HEK293T (cell line): ENCODE results near the gene DCTD.

Experiments
- CTCF ChIA-PET: fragments of 350-600 bp; formaldehyde crosslinking; extraction: SDS; loops from one replicate; lab custom pipeline; 2021; ENCODE audit warnings: antibody characterized with exemption, inconsistent platforms; lab: Yijun Ruan, JAX
- POLR2A ChIA-PET: fragments of 350-600 bp; formaldehyde crosslinking; extraction: SDS; loops from one replicate; lab custom pipeline; 2020; ENCODE audit warnings: antibody characterized with exemption, inconsistent platforms; lab: Yijun Ruan, JAX
- DNase-seq: peaks from one replicate; pipeline ENCODE4 v3.0.0; 2012; ENCODE audit warnings: mixed read lengths; ENCODE audit errors: extremely low spot score
- ARNT ChIP-seq: fragments of 450-650 bp; IDR thresholded peaks from 2 replicates; pipeline ENCODE4 v1.6.1; 2017; ENCODE audit warnings: mild to moderate bottlenecking
- BHLHE40 ChIP-seq: fragments of 450-650 bp; IDR thresholded peaks from 2 replicates; pipeline ENCODE4 v1.6.1; 2016; ENCODE audit warnings: mild to moderate bottlenecking, moderate library complexity, borderline replicate concordance
- CTBP1 ChIP-seq: fragments of 450-650 bp; IDR thresholded peaks from 2 replicates; pipeline ENCODE4 v1.6.1; 2016; ENCODE audit warnings: borderline replicate concordance
- ELF4 ChIP-seq: fragments of 450-650 bp; IDR thresholded peaks from 2 replicates; pipeline ENCODE4 v1.6.1; 2017; ENCODE audit warnings: antibody characterized with exemption
- FOXA1 ChIP-seq: fragments of 450-650 bp; IDR thresholded peaks from 2 replicates; pipeline ENCODE4 v1.6.1; 2016; ENCODE audit warnings: mild to moderate bottlenecking
- FOXK2 ChIP-seq: fragments of 450-650 bp; IDR thresholded peaks from 2 replicates; pipeline ENCODE4 v1.6.1; 2016; ENCODE audit warnings: mild to moderate bottlenecking
- FOXM1 ChIP-seq: fragments of 450-650 bp; IDR thresholded peaks from 2 replicates; pipeline ENCODE4 v1.6.1; 2017; ENCODE audit warnings: mild to moderate bottlenecking, borderline replicate concordance
- HDGF ChIP-seq: fragments of 450-650 bp; IDR thresholded peaks from 2 replicates; pipeline ENCODE4 v1.6.1; 2017; ENCODE audit warnings: antibody characterized with exemption, borderline replicate concordance
- L3MBTL2 ChIP-seq: fragments of 450-650 bp; conservative IDR thresholded peaks from 2 replicates; pipeline ENCODE4 v1.6.1; 2016; ENCODE audit warnings: mild to moderate bottlenecking
- LEF1 ChIP-seq: fragments of 450-650 bp; IDR thresholded peaks from 2 replicates; pipeline ENCODE4 v1.6.1; 2017; ENCODE audit warnings: mild to moderate bottlenecking, borderline replicate concordance
- NFRKB ChIP-seq: fragments of 450-650 bp; IDR thresholded peaks from 2 replicates; pipeline ENCODE4 v1.6.1; 2016; ENCODE audit warnings: mild to moderate bottlenecking, moderate library complexity
- PKNOX1 ChIP-seq: fragments of 450-650 bp; IDR thresholded peaks from 2 replicates; pipeline ENCODE4 v1.6.1; 2016
- SP1 ChIP-seq: fragments of 450-650 bp; IDR thresholded peaks from 2 replicates; pipeline ENCODE4 v1.6.1; 2017
- SUZ12 ChIP-seq: fragments of 450-650 bp; IDR thresholded peaks from 2 replicates; pipeline ENCODE4 v1.6.1; 2016; ENCODE audit warnings: mild to moderate bottlenecking
- TARDBP ChIP-seq: fragments of 450-650 bp; IDR thresholded peaks from 2 replicates; pipeline ENCODE4 v1.6.1; 2016
- ZNF384 ChIP-seq: fragments of 450-650 bp; IDR thresholded peaks from 2 replicates; pipeline ENCODE4 v1.6.1; 2016

The DCTD gene

DNA sequence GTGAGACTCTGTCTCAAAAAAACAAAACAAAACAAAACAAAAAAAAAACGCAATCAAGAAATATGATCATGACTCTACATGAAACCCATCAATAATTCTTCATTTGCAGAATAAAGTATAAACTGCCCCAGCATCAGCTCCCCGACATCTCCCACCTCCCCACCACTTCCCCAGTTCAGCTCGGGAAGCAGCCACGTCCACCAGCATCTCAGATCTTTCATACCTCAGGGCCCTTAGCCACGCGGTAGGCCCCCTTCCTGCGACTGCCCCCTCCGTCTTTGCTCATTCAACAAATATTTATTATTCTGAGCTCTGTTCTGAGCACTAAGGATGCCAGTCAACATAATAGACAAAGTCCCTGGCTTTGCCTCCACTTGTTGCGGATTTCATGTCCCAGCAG is 45.6 kb downstream of the DCTD start:
- DNase-seq, result no peak
- ChIA-PET CTCF (no interaction called here), POLR2A (no interaction called here)
- TF ChIP-seq FOXA1, result no peak
- no peak for TF ChIP-seq ARNT
- TF ChIP-seq HDGF, result no peak
- TF ChIP-seq BHLHE40, result no peak
- no peak for TF ChIP-seq ELF4
- TF ChIP-seq FOXM1, result no peak
- TF ChIP-seq PKNOX1, result no peak
- no peak for TF ChIP-seq ZNF384
- no peak for TF ChIP-seq CTBP1
- no peak for TF ChIP-seq SP1
- TF ChIP-seq SUZ12, result no peak

GRCh38 chr4:182869697-182870096 is 47.5 kb downstream of the DCTD start:
- TF ChIP-seq SUZ12, result no peak
- no peak for TF ChIP-seq FOXK2
- TF ChIP-seq PKNOX1, result no peak
- no peak for TF ChIP-seq FOXA1
- TF ChIP-seq NFRKB, result no peak
- no peak for TF ChIP-seq TARDBP
- no peak for TF ChIP-seq FOXM1
- no peak for TF ChIP-seq CTBP1
- no peak for TF ChIP-seq BHLHE40
- no peak for TF ChIP-seq L3MBTL2
- no peak for TF ChIP-seq ZNF384
- no peak for TF ChIP-seq LEF1
- TF ChIP-seq HDGF, result no peak
- TF ChIP-seq ELF4, result no peak
- TF ChIP-seq ARNT, result no peak
- TF ChIP-seq SP1, result no peak
- CTCF ChIA-PET, result no interaction called here
- DNase-seq, result no peak
- POLR2A ChIA-PET, result no interaction called here

DNA sequence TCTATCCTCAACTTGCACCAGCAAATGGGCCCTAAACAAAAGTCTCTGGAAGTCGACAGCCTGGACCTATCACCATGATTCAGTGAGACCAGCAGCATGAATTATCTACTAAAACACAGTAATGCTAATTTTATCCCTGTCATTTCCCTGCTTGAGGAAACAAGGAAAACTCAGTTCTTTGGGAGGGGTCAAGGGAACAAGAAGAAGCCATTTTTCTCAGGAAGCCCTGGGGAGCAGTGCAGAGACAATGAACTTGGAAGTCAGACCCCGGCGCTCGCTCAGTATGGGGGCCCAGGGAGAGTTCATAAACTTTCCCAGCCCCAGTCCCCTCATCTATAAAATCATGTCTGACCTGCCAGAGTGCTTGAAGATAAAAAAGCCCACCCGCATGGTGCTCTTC is 50.4 kb downstream of the DCTD start:
- POLR2A ChIA-PET, result no interaction called here
- DNase-seq, result no peak
- TF ChIP-seq SUZ12 (no peak), TARDBP (no peak)
- CTCF ChIA-PET, result interaction anchor here (0.6 kb wide), 1 partner anchor 903 kb away, joined by 3 read pairs; no protein-coding TSS in a partner anchor

DNA sequence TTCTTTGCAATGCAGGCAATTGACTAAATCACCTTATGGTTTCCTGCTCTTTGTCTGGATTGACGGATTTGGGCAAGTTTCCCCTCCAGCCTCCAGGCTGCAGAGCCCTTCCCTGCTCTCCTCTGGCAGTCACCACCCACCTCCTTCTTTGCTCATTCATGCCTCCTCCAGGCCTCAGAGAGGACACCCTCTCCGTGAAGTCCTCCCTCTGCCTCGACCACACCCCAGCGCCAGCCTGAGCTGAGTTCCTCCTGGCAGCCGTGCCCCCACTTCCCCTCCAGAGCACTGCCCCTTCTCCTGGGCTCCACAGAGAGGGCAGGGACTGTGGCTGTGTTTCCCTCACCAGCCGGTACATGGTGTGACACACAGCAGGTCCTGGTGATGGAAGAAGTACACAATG is 53.7 kb downstream of the DCTD start:
- ChIA-PET CTCF (no interaction called here), POLR2A (no interaction called here)
- no peak for TF ChIP-seq FOXA1
- TF ChIP-seq CTBP1, result no peak
- TF ChIP-seq BHLHE40, result no peak
- no peak for TF ChIP-seq FOXM1
- no peak for TF ChIP-seq ZNF384
- no peak for TF ChIP-seq PKNOX1
- no peak for TF ChIP-seq LEF1
- no peak for TF ChIP-seq ELF4
- TF ChIP-seq FOXK2, result no peak
- no peak for TF ChIP-seq TARDBP
- no peak for TF ChIP-seq HDGF
- no peak for TF ChIP-seq ARNT
- no peak for TF ChIP-seq L3MBTL2
- no peak for TF ChIP-seq SUZ12
- no peak for TF ChIP-seq SP1
- no peak for TF ChIP-seq NFRKB
- no peak for DNase-seq

DNA sequence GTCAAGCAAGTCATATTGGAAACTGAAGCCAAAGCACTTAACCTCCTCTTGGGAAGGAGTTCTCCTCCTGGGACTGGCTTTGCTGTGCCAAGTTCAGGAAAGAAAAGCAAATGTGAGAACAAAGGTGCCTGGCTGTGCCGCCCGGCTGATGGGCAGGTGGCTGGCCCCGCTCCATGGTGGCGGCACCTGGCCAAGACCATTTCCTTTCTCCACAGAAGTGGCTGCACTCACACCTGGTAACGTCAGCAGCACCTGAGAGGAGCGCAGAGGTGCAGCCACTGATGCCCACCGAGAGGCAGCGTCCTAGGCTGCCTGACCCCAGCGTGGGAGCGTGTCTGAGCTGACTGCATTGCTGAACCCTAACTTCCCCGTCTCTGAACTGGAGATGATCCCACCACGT is 54.3 kb downstream of the DCTD start:
- TF ChIP-seq TARDBP, result no peak
- TF ChIP-seq CTBP1, result no peak
- POLR2A ChIA-PET, result no interaction called here
- no peak for DNase-seq
- CTCF ChIA-PET, result no interaction called here

DNA sequence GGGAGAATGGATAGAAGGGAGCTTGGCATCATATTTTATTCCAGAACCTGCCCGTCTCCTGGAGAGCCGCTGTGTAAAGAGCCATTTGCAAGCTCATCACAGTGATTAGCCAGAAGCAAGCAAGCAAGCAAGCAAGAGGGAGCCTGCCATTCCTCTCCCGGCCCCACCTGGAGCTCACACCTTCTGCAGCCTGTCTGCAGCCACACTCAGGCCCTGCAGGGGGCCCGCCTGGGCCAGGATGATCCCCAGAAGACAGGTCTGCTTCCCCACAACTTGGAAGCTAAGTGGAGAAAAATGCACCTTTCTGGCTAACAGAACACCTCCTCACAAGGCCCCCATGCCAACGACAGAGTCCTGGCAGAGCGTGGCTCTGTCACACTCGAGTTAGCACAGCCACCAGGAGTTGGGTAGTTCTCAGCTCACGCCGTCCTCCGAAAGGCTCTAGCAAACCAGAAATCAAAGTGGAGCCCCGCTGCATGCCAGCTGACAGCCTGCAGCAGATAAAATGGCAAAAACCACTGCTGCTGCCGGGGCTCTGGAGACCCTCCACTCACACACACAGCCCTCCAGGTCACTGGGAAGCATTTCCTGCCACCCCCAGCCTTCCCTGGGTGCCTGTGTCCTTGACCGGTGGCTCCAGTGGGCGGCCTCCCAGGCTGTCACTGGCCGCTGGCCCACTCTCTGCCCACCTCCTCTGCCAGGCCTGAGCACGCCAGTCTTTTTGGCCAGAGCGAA is 54.9 kb downstream of the DCTD start:
- POLR2A ChIA-PET, result no interaction called here
- DNase-seq, result no peak
- CTCF ChIA-PET, result no interaction called here
- no peak for TF ChIP-seq L3MBTL2
- TF ChIP-seq NFRKB, result no peak
- no peak for TF ChIP-seq ARNT

- TF ChIP-seq ZNF384, result no peak
- POLR2A ChIA-PET, result no interaction called here
- CTCF ChIA-PET, result no interaction called here
- DNase-seq, result no peak
These were observed 55.8 kb downstream of the DCTD start for GRCh38 chr4:182861346-182861745.
